GM21526 (cell line): ENCODE measurements around the gene ATP9B.

Experiments
- ATAC-seq: cut with Tn5 transposase; IDR thresholded peaks from one replicate; pipeline ENCODE4 v1.9.1; 2021; ENCODE audit warnings: moderate library complexity; ENCODE audit not compliant: unreplicated experiment, low FRiP score

ATP9B gene

GRCh38 chr18:79418236-79418635 is 349.0 kb downstream of the ATP9B start:
- no peak for ATAC-seq

GRCh38 chr18:79418642-79419041 is 349.4 kb downstream of the ATP9B start:
- no peak for ATAC-seq

GRCh38 chr18:79420033-79420745 is 351.0 kb downstream of the ATP9B start:
- no peak for ATAC-seq

GRCh38 chr18:79421275-79421857 is 352.2 kb downstream of the ATP9B start:
- no peak for ATAC-seq

- peak; percentile 74 for ATAC-seq
Measured at GRCh38 chr18:79422022-79422782, 353.0 kb downstream of the ATP9B start.

- ATAC-seq, result no peak
Measured at GRCh38 chr18:79422783-79423165, 353.6 kb downstream of the ATP9B start.

GRCh38 chr18:79423211-79424007 is 354.2 kb downstream of the ATP9B start:
- ATAC-seq, result no peak

- no peak for ATAC-seq
Measured at GRCh38 chr18:79424008-79424565, 354.9 kb downstream of the ATP9B start.

GRCh38 chr18:79424880-79425568 is 355.8 kb downstream of the ATP9B start:
- ATAC-seq, result no peak

- no peak for ATAC-seq
Measured at GRCh38 chr18:79425569-79425886, 356.3 kb downstream of the ATP9B start.

GRCh38 chr18:79426376-79427300 is 357.4 kb downstream of the ATP9B start:
- ATAC-seq, result no peak

GRCh38 chr18:79427368-79428225 is 358.4 kb downstream of the ATP9B start:
- ATAC-seq, result no peak
